Measurements from ENCODE around the gene EYA2. TPM values are rescaled to one million over a fixed set of nuclear protein-coding genes. Genes with fewer than 3 reads are reported as not detected.
A peak's percentile ranks its signal among the peaks of the same experiment; 100 is the strongest.

Gene EYA2
- total RNA-seq, 3 donors from 2014 or later (not counting 1 experiment from before 2014, with no cell fraction given) = 0.30 TPM; not detected in 2

- peaks cover 7% of the 10 kb centered on the region for H3K4me1 ChIP-seq (ENCODE audit: control insufficient read depth, insufficient read depth, low read length)
- no peaks in the 10 kb centered on the region for H3K27me3 ChIP-seq (ENCODE audit: control insufficient read depth, insufficient read depth, low read length)
- Mint-ChIP-seq H3K4me1 (peaks cover 5 to 12% of the 10 kb centered on the region in 2 donors), H3K9me3 (no peaks in the 10 kb centered on the region), H3K36me3 (no peaks in the 10 kb centered on the region), H3K27ac (no peak overlapping the region), H3K27me3 (ENCODE audit: low read depth in 2 of 2) (peaks cover 6 to 7% of the 10 kb centered on the region in 2 donors), H3K4me3 (no peak overlapping the region)
- intact Hi-C loops (cut with micrococcal nuclease) = no loop called here
- 80% methylated on average over 1 of the region's 1 CpG for WGBS (ENCODE audit: insufficient coverage)
- no peak overlapping the region for H3K27ac ChIP-seq (ENCODE audit: low read length)
- TF ChIP-seq CTCF (IDR thresholded peaks at IDR 0.05) = no peak
- no peaks in the 10 kb centered on the region for H3K9me3 ChIP-seq (ENCODE audit: control insufficient read depth, insufficient read depth, low read length)
- no peaks in the 10 kb centered on the region for H3K36me3 ChIP-seq (ENCODE audit: control insufficient read depth, insufficient read depth, low read length)
- H3K4me3 ChIP-seq (ENCODE audit: low read length) = no peak overlapping the region
- no peak for ATAC-seq
- no peak for DNase-seq
These were observed 296.5 kb downstream of the EYA2 start for GRCh38 chr20:47191074-47191673.

- Histone ChIP-seq H3K9me3 (ENCODE audit: control insufficient read depth, insufficient read depth, low read length) (no peaks in the 10 kb centered on the region), H3K27ac (ENCODE audit: low read length) (no peak overlapping the region), H3K4me3 (ENCODE audit: low read length) (no peak overlapping the region), H3K36me3 (ENCODE audit: control insufficient read depth, insufficient read depth, low read length) (no peaks in the 10 kb centered on the region), H3K27me3 (ENCODE audit: control insufficient read depth, insufficient read depth, low read length) (no peaks in the 10 kb centered on the region), H3K4me1 (ENCODE audit: control insufficient read depth, insufficient read depth, low read length) (peaks cover 11% of the 10 kb centered on the region)
- no peak overlapping the region for H3K27ac Mint-ChIP-seq
- 56% methylated on average over 1 of the region's 3 CpGs for WGBS (ENCODE audit: insufficient coverage)
- H3K36me3 Mint-ChIP-seq = no peaks in the 10 kb centered on the region
- H3K9me3 Mint-ChIP-seq = no peaks in the 10 kb centered on the region
- no peak for ATAC-seq
- no peak overlapping the region for H3K4me3 Mint-ChIP-seq
- DNase-seq = no peak
- intact Hi-C loops (cut with micrococcal nuclease) = no loop called here
- peaks cover 6 to 7% of the 10 kb centered on the region in 2 donors for H3K27me3 Mint-ChIP-seq (ENCODE audit: low read depth in 2 of 2)
- TF ChIP-seq CTCF (IDR thresholded peaks at IDR 0.05) = no peak
- peaks cover 11 to 17% of the 10 kb centered on the region in 2 donors for H3K4me1 Mint-ChIP-seq
These were observed 297.3 kb downstream of the EYA2 start for GRCh38 chr20:47191956-47192355.

- Mint-ChIP-seq H3K4me1 (peaks cover 11% of the 10 kb centered on the region in 2 donors), H3K27me3 (ENCODE audit: low read depth in 2 of 2) (peaks cover 0 to 4% of the 10 kb centered on the region in 2 donors), H3K36me3 (no peaks in the 10 kb centered on the region), H3K4me3 (no peak overlapping the region), H3K9me3 (no peaks in the 10 kb centered on the region), H3K27ac (peak overlapping the region in 1 of 2 donors; percentile 42)
- Histone ChIP-seq H3K4me3 (ENCODE audit: low read length) (no peak overlapping the region), H3K27ac (ENCODE audit: low read length) (no peak overlapping the region), H3K9me3 (ENCODE audit: control insufficient read depth, insufficient read depth, low read length) (no peaks in the 10 kb centered on the region), H3K36me3 (ENCODE audit: control insufficient read depth, insufficient read depth, low read length) (no peaks in the 10 kb centered on the region), H3K4me1 (ENCODE audit: control insufficient read depth, insufficient read depth, low read length) (peaks cover 4% of the 10 kb centered on the region), H3K27me3 (ENCODE audit: control insufficient read depth, insufficient read depth, low read length) (no peaks in the 10 kb centered on the region)
- intact Hi-C loops (cut with micrococcal nuclease) = no loop called here
- WGBS (ENCODE audit: insufficient coverage) = 78% methylated on average over 9 of the region's 9 CpGs
- no peak for ATAC-seq
- DNase-seq = no peak
- no peak for TF ChIP-seq CTCF (IDR thresholded peaks at IDR 0.05)
These were observed 300.9 kb downstream of the EYA2 start for GRCh38 chr20:47195573-47195972.

Data from natural killer cell (primary cell).